IMR-90 (cell line): ENCODE data around the gene MAPK10. TPM values are rescaled to one million over a fixed set of nuclear protein-coding genes. Genes with fewer than 3 reads are reported as not detected.

ENCODE experiments used
- ATAC-seq: fragments of 200-7000 bp; cut with Tn5 transposase; 2 replicates; pipeline ENCODE4 v1.9.1; 2020; ENCODE audit warnings: low read depth, mild to moderate bottlenecking, moderate library complexity
- BruUV-seq: library from RNA; stranded (reverse); fragments of 400-500 nt; replicated peaks from 2 replicates; lab custom pipeline; 2021; lab: Mats Ljungman, UMichigan
- CTCF ChIA-PET: fragments of 300-600 bp; formaldehyde crosslinking; extraction: SDS; loops from one replicate; lab custom pipeline; 2021; ENCODE audit warnings: antibody characterized with exemption; lab: Yijun Ruan, JAX
- POLR2A ChIA-PET: fragments of 300-600 bp; sonication (Branson Sonifier 250); formaldehyde crosslinking; loops from one replicate; lab custom pipeline; 2022; ENCODE audit warnings: antibody characterized with exemption; ENCODE audit not compliant: unreplicated experiment; lab: Charles Lee
- DNase-seq: peaks from one replicate; pipeline ENCODE4 v3.0.0; 2013
- H2AFZ ChIP-seq: replicated peaks from 2 replicates; pipeline ENCODE3; 2013; ENCODE audit warnings: low read length, mild to moderate bottlenecking; ENCODE audit not compliant: poor library complexity
- H2AK5ac ChIP-seq: 2 replicates; pipeline ENCODE4 v1.6.1; 2013; ENCODE audit warnings: low read depth, low read length, inconsistent platforms
- H2AK9ac ChIP-seq: replicated peaks from 2 replicates; pipeline ENCODE3; 2013; ENCODE audit warnings: mild to moderate bottlenecking, low read depth, low read length, moderate library complexity; ENCODE audit not compliant: poor library complexity
- H2BK120ac ChIP-seq: 2 replicates; pipeline ENCODE4 v1.6.1; 2013; ENCODE audit warnings: low read depth, low read length, inconsistent platforms
- H2BK15ac ChIP-seq: 3 replicates; pipeline ENCODE4 v1.6.1; 2013; ENCODE audit warnings: low read depth, low read length, inconsistent platforms
- H2BK20ac ChIP-seq: 2 replicates; pipeline ENCODE4 v1.6.1; 2013; ENCODE audit warnings: low read depth, mild to moderate bottlenecking, inconsistent platforms, low read length, moderate library complexity
- H2BK5ac ChIP-seq: 2 replicates; pipeline ENCODE4 v1.6.1; 2013; ENCODE audit warnings: mild to moderate bottlenecking, low read depth, low read length, inconsistent platforms; ENCODE audit not compliant: poor library complexity, severe bottlenecking
- H3K14ac ChIP-seq: replicated peaks from 2 replicates; pipeline ENCODE4 v1.6.1; 2013; ENCODE audit warnings: low read depth, low read length, inconsistent platforms
- H3K18ac ChIP-seq: 2 replicates; pipeline ENCODE4 v1.6.1; 2013; ENCODE audit warnings: low read depth, low read length, control low read depth
- H3K23ac ChIP-seq: 2 replicates; pipeline ENCODE4 v1.6.1; 2013; ENCODE audit warnings: low read depth, low read length, inconsistent platforms
- H3K27ac ChIP-seq: 2 replicates; pipeline ENCODE4 v1.5.1; 2013; ENCODE audit warnings: mild to moderate bottlenecking, control low read depth, low read length; ENCODE audit not compliant: insufficient read depth
- H3K27me3 ChIP-seq: 2 replicates; pipeline ENCODE4 v1.6.1; 2013; ENCODE audit warnings: low read length; ENCODE audit not compliant: control insufficient read depth, insufficient read depth
- H3K36me3 ChIP-seq: 2 replicates; pipeline ENCODE4 v1.6.1; 2013; ENCODE audit warnings: low read length, mixed read lengths; ENCODE audit not compliant: control insufficient read depth, insufficient read depth
- H3K4ac ChIP-seq: 2 replicates; pipeline ENCODE4 v1.6.1; 2013; ENCODE audit warnings: low read depth, low read length, inconsistent platforms
- H3K4me1 ChIP-seq: 2 replicates; pipeline ENCODE4 v1.6.1; 2013; ENCODE audit warnings: low read length, mixed read lengths; ENCODE audit not compliant: control insufficient read depth, insufficient read depth
- H3K4me2 ChIP-seq: 2 replicates; pipeline ENCODE4 v1.6.1; 2013; ENCODE audit warnings: low read depth, mild to moderate bottlenecking, control low read depth, low read length, moderate library complexity
- H3K4me3 ChIP-seq: 2 replicates; pipeline ENCODE4 v1.5.1; 2013; ENCODE audit warnings: low read depth, mild to moderate bottlenecking, control low read depth, low read length, moderate library complexity; ENCODE audit not compliant: insufficient read depth
- H3K56ac ChIP-seq: 2 replicates; pipeline ENCODE4 v1.6.1; 2013; ENCODE audit warnings: low read length, inconsistent platforms; ENCODE audit not compliant: insufficient read depth; ENCODE audit errors: extremely low read depth
- H3K79me1 ChIP-seq, 2 experiments: 2 replicates each; pipeline ENCODE4 v1.6.1; 2013; ENCODE audit warnings: low read length in 2 of 2, inconsistent platforms in 1 of 2, low read depth in 1 of 2
- H3K9ac ChIP-seq: 2 replicates; pipeline ENCODE4 v1.6.1; 2013; ENCODE audit warnings: low read depth, low read length, control low read depth
- H3K9me1 ChIP-seq: 2 replicates; pipeline ENCODE4 v1.6.1; 2013; ENCODE audit warnings: low read length, inconsistent platforms; ENCODE audit not compliant: insufficient read depth
- H3K9me3 ChIP-seq: 2 replicates; pipeline ENCODE4 v1.6.1; 2013; ENCODE audit warnings: low read length; ENCODE audit not compliant: control insufficient read depth, insufficient read depth
- H4K20me1 ChIP-seq: 2 replicates; pipeline ENCODE4 v1.6.1; 2013; ENCODE audit warnings: low read length, inconsistent platforms; ENCODE audit not compliant: insufficient read depth
- H4K5ac ChIP-seq: 2 replicates; pipeline ENCODE4 v1.6.1; 2013; ENCODE audit warnings: mild to moderate bottlenecking, low read depth, low read length, control low read depth
- H4K8ac ChIP-seq, 2 experiments: 2 replicates each; pipeline ENCODE4 v1.6.1; 2013; ENCODE audit warnings: low read depth in 2 of 2, low read length in 2 of 2, control low read depth in 1 of 2, inconsistent platforms in 1 of 2
- H4K91ac ChIP-seq: 2 replicates; pipeline ENCODE4 v1.6.1; 2013; ENCODE audit warnings: low read depth, low read length, inconsistent platforms; ENCODE audit not compliant: insufficient read depth
- BHLHE40 ChIP-seq: fragments of 150-350 bp; IDR thresholded peaks from 2 replicates; pipeline ENCODE4 v1.6.1; 2016; ENCODE audit warnings: mild to moderate bottlenecking, low read depth, low read length
- CEBPB ChIP-seq: IDR thresholded peaks from 2 replicates; pipeline ENCODE4 v1.6.1; 2012; ENCODE audit warnings: low read depth, low read length, improper control_type of control experiment
- MAZ ChIP-seq: IDR thresholded peaks from 2 replicates; pipeline ENCODE4 v1.6.1; 2012; ENCODE audit warnings: low read depth, mild to moderate bottlenecking, low read length, improper control_type of control experiment, moderate library complexity, borderline replicate concordance
- NFE2L2 ChIP-seq: fragments of 150-350 bp; IDR thresholded peaks from 2 replicates; pipeline ENCODE4 v1.6.1; 2016; ENCODE audit warnings: low read depth, mild to moderate bottlenecking, low read length
- SMC3 ChIP-seq: fragments of 150-350 bp; IDR thresholded peaks from 2 replicates; pipeline ENCODE4 v1.6.1; 2016; ENCODE audit warnings: low read depth, mild to moderate bottlenecking, antibody characterized with exemption, low read length, moderate library complexity
- whole genome bisulfite sequencing, 2 experiments: methylation state at CpG; one replicate each; pipeline versions ENCODE4 v1.1.5 to v1.1.7; 2013; ENCODE audit warnings: missing lambda C conversion rate in 2 of 2; ENCODE audit not compliant: insufficient read length in 1 of 2; ENCODE audit errors: extremely low coverage in 2 of 2; 5-methylcytosine and 5-hydroxymethylcytosine counted together
- dilution Hi-C: fragments of 300-500 bp; cut with HindIII; formaldehyde crosslinking; loops from one replicate; pipeline ENCODE4 v1.14.3; 2018; ENCODE audit warnings: low sequenced_read_pairs; ENCODE audit not compliant: unreplicated experiment
- in situ Hi-C: fragments of 300-500 bp; cut with MboI; formaldehyde crosslinking; loops from 3 replicates; pipeline ENCODE4 v1.14.3; 2019; ENCODE audit warnings: low sequenced_read_pairs, inconsistent platforms, mixed read lengths
- intact Hi-C: fragments of 100-400 bp; cut with micrococcal nuclease; formaldehyde crosslinking; loops from 2 replicates; pipeline ENCODE4 v1.10.0; 2022
- polyA plus RNA-seq, 3 experiments: library from polyadenylated mRNA; depleted of rRNA; stranded (reverse); fragments of >200 nt; gene quantifications; 2 replicates each; pipeline ENCODE4 v1.2.3, GENCODE V29; 2012; ENCODE audit warnings: low replicate concordance in 1 of 3
- total RNA-seq: library from RNA; depleted of rRNA; stranded (reverse); fragments of >200 nt; gene quantifications from 2 replicates; pipeline ENCODE4 v1.2.3, GENCODE V29; 2012
- TF ChIP-seq, protein P1 (sequence below): conservative IDR thresholded peaks from 2 replicates; pipeline ENCODE4 v1.5.1; 2012; ENCODE audit warnings: mild to moderate bottlenecking, low read depth, low read length, improper control_type of control experiment

The MAPK10 gene
- total and polyA plus RNA-seq, 2 of the 4 experiments (the other 2 are of a cell fraction) = 2.8 to 6.5 TPM

DNA sequence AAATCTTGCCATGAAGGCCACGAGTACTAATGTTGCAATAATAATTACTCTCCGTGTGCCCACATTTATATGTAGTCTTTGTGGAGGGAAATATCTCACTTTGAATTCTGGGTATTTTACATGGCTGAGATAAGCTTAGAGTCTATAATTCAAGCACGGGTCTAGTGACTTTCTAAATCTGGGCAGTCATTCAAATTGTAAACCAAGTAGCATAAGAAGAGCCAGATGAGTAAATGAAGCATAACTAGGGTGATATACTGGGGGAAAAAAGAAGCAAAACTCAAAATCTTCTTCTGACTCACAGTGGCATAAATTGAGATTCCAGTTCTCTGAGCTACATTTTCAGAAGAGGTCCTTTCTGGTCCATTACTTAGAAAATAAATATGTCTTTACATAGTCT, 53.0 kb downstream of the MAPK10 start:
- Histone ChIP-seq H2AK9ac (no peak overlapping the region), H3K18ac (no peak overlapping the region; the same call in 1 of the 2 replicates), H3K79me1 (no peaks in the 10 kb centered on the region), H2BK20ac (no peak overlapping the region), H4K8ac (no peak overlapping the region), H3K4me3 (no peak overlapping the region), H2AFZ (no peak overlapping the region), H3K9me3 (no peaks in the 10 kb centered on the region; the same call in 1 of the 2 replicates), H2AK5ac (no peak overlapping the region), H3K14ac (no peak overlapping the region), H3K36me3 (no peaks in the 10 kb centered on the region), H3K4me2 (peak overlapping the region; percentile 58; the same call in 1 of the 2 replicates), H3K56ac (no peak overlapping the region), H4K20me1 (no peaks in the 10 kb centered on the region), H3K27ac (no peak overlapping the region), H2BK15ac (no peak overlapping the region), H4K5ac (no peak overlapping the region), H3K4me1 (no peaks in the 10 kb centered on the region), H4K91ac (no peak overlapping the region), H2BK5ac (peak overlapping the region; percentile 68), H3K27me3 (no peaks in the 10 kb centered on the region), H3K23ac (no peak overlapping the region), H2BK120ac (no peak overlapping the region), H3K9ac (no peak overlapping the region), H3K4ac (no peak overlapping the region), H3K9me1 (no peaks in the 10 kb centered on the region)
- in situ Hi-C loops = no loop called here
- ChIA-PET CTCF (no interaction called here), POLR2A (no interaction called here)
- 0% methylated on average over 1 of the region's 3 CpGs; no CpG with 5 or more reads in 1 of the 2 experiments for WGBS, 2 experiments
- DNase-seq (peak; percentile 83), ATAC-seq (peak; percentile 79)
- dilution Hi-C loops = no loop called here
- TF ChIP-seq MAZ (no peak), SMC3 (no peak), NFE2L2 (no peak), CEBPB (no peak), BHLHE40 (peak; percentile 23; the same call in 1 of the 2 replicates)
- TF ChIP-seq, protein P1, sequence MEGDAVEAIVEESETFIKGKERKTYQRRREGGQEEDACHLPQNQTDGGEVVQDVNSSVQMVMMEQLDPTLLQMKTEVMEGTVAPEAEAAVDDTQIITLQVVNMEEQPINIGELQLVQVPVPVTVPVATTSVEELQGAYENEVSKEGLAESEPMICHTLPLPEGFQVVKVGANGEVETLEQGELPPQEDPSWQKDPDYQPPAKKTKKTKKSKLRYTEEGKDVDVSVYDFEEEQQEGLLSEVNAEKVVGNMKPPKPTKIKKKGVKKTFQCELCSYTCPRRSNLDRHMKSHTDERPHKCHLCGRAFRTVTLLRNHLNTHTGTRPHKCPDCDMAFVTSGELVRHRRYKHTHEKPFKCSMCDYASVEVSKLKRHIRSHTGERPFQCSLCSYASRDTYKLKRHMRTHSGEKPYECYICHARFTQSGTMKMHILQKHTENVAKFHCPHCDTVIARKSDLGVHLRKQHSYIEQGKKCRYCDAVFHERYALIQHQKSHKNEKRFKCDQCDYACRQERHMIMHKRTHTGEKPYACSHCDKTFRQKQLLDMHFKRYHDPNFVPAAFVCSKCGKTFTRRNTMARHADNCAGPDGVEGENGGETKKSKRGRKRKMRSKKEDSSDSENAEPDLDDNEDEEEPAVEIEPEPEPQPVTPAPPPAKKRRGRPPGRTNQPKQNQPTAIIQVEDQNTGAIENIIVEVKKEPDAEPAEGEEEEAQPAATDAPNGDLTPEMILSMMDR = no peak
- intact Hi-C loops = no loop called here
- no TSS peak for BruUV-seq
